GM21717 (cell line): ENCODE data around the gene ENSA.
A peak's percentile ranks its signal among the peaks of the same experiment; 100 is the strongest.
"Not testable (repeated sequence)": the region's sequence is repeated elsewhere in the genome, so short reads cannot be mapped to it uniquely, and the experiment has no call there.

Experiments
- ATAC-seq: cut with Tn5 transposase; IDR thresholded peaks from one replicate; pipeline ENCODE4 v1.9.1; 2021; ENCODE audit warnings: mild to moderate bottlenecking, moderate library complexity; ENCODE audit not compliant: unreplicated experiment

The ENSA gene

GRCh38 chr1:150629115-150629928, at the start of gene ENSA:
Gene ENSA (minus strand): TSS chr1:150629612. CDS start chr1:150629470, 142 bp downstream.
- ATAC-seq = peak; percentile 93

DNA sequence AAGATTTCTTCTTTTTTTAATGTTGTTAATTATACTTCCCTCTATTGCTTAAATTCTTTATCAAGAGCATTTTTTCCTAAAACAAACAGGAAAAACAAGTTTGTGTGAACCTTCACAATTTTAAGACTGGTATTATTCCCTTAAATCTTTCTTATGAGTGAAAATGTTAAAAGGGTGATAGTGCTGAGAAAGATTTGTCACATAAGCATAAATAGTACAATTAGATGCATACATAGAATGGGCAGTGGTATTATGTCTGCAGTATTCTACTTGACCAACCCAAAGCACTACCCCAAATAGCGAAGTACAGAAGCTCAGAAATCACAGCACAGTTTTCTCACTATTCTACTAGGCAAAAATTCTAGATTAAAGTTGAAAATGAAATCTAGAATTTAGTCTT, 49.6 kb upstream of the ENSA start:
- no peak for ATAC-seq

- no peak for ATAC-seq
These were observed 45.5 kb upstream of the ENSA start for GRCh38 chr1:150674881-150675280.

GRCh38 chr1:150663321-150663720, 33.9 kb upstream of the ENSA start:
- ATAC-seq = no peak

DNA sequence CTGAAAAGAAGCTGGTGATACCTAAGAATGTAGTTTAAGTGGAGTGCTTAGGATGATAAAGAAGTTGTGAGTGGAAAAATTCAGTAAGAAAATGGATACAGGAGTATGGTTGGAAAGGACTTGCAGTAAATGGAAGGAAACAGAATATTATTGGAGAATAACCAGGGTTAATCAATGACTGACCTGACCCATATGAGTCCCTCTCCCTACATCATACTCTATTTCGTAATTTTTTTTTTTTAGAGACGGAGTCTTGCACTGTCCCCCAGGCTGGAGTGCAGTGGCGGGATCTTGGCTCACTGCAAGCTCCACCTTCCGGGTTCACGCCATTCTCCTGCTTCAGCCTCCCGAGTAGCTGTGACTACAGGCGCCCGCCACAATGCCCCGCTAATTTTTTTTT, 33.4 kb upstream of the ENSA start:
- no peak for ATAC-seq

DNA sequence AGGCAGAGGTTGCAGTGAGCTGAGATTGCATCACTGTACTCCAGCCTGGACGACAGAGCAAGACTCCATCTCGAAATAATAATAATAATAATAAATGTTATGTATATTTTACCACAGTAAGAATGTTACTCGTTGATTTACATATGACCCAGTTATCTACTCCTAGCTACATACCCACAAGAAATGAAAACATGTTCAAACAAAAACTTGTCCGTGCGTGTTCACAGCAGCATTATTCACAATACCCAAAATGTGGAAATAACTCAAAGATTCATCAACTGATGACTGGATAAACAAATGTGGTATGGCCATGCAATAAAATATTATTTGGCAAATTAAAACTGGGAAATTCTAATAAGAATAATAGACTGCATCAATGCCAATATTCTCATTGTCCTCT, 31.7 kb upstream of the ENSA start:
- ATAC-seq = no peak

- no peak for ATAC-seq
These were observed 31.2 kb upstream of the ENSA start for GRCh38 chr1:150660584-150660983.

- not testable (repeated sequence) for ATAC-seq
These were observed 27.7 kb upstream of the ENSA start for GRCh38 chr1:150657064-150657463.

GRCh38 chr1:150654635-150655034, 25.2 kb upstream of the ENSA start:
- ATAC-seq = not testable (repeated sequence)

- no peak for ATAC-seq
These were observed 20.8 kb upstream of the ENSA start for GRCh38 chr1:150650193-150650592.

DNA sequence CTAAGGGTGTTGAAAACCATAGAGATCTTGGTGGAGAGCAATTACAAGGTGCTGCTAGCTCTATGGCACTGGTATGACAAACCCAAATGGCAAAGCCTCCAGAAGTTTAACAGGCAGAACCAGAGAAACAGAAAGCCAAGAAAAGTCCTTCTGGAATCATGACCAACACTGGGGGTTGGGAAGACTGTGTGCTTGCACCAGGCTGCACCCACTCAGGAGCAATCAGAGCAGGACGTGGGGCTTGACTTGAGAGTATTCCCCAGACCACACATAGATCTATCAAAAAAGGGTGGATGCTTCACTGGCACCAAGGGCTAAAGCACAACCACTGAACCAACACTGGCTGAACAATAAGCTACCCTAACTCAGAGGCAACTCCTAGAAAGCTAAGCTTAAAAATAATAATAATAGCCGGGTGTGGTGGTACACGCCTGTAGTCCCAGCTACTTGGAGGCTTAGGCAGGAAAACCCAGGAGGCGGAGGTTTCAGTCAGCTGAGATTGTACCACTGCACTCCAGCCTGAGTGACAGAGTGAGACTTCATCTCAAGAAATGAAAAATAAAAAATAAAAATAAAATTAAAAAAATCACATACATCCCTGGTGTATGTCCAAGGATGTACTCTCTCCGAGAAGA, 20.1 kb upstream of the ENSA start:
- no peak for ATAC-seq

- no peak for ATAC-seq
These were observed 12.9 kb upstream of the ENSA start for GRCh38 chr1:150642296-150642695.

GRCh38 chr1:150641126-150641815, 11.9 kb upstream of the ENSA start:
- ATAC-seq = not testable (repeated sequence)

DNA sequence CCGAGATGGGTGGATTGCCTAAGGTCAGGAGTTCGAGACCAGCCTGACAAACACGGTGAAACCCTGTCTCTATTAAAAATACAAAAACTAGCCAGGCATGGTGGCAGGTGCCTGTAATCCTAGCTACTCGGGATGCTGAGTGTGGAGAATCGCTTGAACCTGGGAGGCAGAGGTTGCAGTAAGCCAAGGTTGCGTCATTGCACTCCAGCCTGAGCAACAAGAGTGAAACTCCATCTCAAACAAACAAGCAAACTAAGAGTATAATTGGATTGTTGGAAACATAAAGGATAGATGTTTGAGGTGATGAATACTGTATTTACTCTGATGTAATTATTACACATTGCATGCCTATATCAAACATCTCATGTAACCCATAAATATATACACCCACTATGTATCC, 9.0 kb upstream of the ENSA start:
- ATAC-seq = not testable (repeated sequence)

DNA sequence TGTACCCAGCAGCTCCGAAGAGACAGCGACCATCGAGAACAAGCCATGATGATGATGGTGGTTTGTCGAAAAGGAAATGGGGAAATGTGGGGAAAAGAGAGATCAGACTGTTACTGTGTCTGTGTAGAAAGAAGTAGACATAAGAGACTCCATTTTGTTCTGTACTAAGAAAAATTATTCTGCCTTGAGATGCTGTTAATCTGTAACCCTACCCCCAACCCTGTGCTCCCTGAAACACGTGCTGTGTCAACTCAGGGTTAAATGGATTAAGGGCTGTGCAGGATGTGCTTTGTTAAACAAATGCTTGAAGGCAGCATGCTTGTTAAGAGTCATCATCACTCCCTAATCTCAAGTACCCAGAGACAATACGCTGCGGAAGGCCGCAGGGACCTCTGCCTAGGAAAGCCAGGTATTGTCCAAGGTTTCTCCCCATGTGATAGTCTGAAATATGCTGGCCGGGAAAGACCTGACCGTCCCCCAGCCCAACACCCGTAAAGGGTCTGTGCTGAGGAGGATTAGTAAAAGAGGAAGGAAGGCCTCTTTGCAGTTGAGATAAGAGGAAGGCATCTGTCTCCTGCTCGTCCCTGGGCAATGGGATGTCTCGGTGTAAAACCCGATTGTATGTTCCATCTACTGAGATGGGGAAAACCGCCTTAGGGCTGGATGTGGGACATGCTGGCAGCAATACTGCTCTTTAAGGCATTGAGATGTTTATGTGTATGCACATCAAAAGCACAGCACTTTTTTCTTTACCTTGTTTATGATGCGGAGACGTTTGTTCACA, 5.6 kb upstream of the ENSA start:
- ATAC-seq = not testable (repeated sequence)

- ATAC-seq = no peak
These were observed 672 bp downstream of the ENSA start for GRCh38 chr1:150628766-150629114.

GRCh38 chr1:150627826-150628410, 1.5 kb downstream of the ENSA start:
- no peak for ATAC-seq

GRCh38 chr1:150626150-150626549, 3.3 kb downstream of the ENSA start:
- ATAC-seq = no peak

GRCh38 chr1:150624546-150624945, 4.9 kb downstream of the ENSA start:
- ATAC-seq = not testable (repeated sequence)

- not testable (repeated sequence) for ATAC-seq
These were observed 5.3 kb downstream of the ENSA start for GRCh38 chr1:150624134-150624533.
